Fibroblast of skin of left biceps (primary cell): Measurements from ENCODE around the gene AHCTF1.

Experiments used
- DNase-seq, 2 experiments: peaks; one replicate each; pipeline ENCODE4 v3.0.0-alpha.2; 2013; ENCODE audit warnings: low read depth in 2 of 2

AHCTF1 gene

GRCh38 chr1:246931549-246932365 is at the start of gene AHCTF1:
TSS of gene AHCTF1 (minus strand) at chr1:246931948. CDS start at chr1:246918370, 13,578 bp downstream.
- DNase-seq = peak; percentile 98

GRCh38 chr1:246978785-246979184 is 47.0 kb upstream of the AHCTF1 start:
- DNase-seq = no peak

GRCh38 chr1:246978281-246978680 is 46.5 kb upstream of the AHCTF1 start:
- DNase-seq = no peak

- DNase-seq = no peak
Measured at GRCh38 chr1:246971969-246972368, 40.2 kb upstream of the AHCTF1 start.

GRCh38 chr1:246971090-246971721 is 39.5 kb upstream of the AHCTF1 start:
- DNase-seq = no peak

- DNase-seq = no peak
Measured at GRCh38 chr1:246969621-246970020, 37.9 kb upstream of the AHCTF1 start.

GRCh38 chr1:246966502-246966901 is 34.8 kb upstream of the AHCTF1 start:
- DNase-seq = no peak

- DNase-seq = no peak
Measured at GRCh38 chr1:246959944-246960693, 28.4 kb upstream of the AHCTF1 start.

GRCh38 chr1:246954126-246954525 is 22.4 kb upstream of the AHCTF1 start:
- DNase-seq = no peak

GRCh38 chr1:246951413-246951812 is 19.7 kb upstream of the AHCTF1 start:
- DNase-seq = no peak

GRCh38 chr1:246949956-246950355 is 18.2 kb upstream of the AHCTF1 start:
- DNase-seq = no peak

GRCh38 chr1:246947255-246947654 is 15.5 kb upstream of the AHCTF1 start:
- no peak for DNase-seq

- DNase-seq = no peak
Measured at GRCh38 chr1:246946366-246946765, 14.6 kb upstream of the AHCTF1 start.

GRCh38 chr1:246934765-246935164 is 3.0 kb upstream of the AHCTF1 start:
- DNase-seq = no peak

GRCh38 chr1:246933893-246934292 is 2.1 kb upstream of the AHCTF1 start:
- DNase-seq = no peak

- DNase-seq = no peak
Measured at GRCh38 chr1:246932366-246932700, 585 bp upstream of the AHCTF1 start.

GRCh38 chr1:246930830-246931548 is 759 bp downstream of the AHCTF1 start:
- peak; percentile 3 to 4 for DNase-seq

GRCh38 chr1:246925997-246926626 is 5.6 kb downstream of the AHCTF1 start:
- DNase-seq = no peak

GRCh38 chr1:246923900-246924299 is 7.8 kb downstream of the AHCTF1 start:
- no peak for DNase-seq

- DNase-seq = peak in 1 of 2 experiments; percentile 1
Measured at GRCh38 chr1:246923482-246923881, 8.3 kb downstream of the AHCTF1 start.

GRCh38 chr1:246921481-246921880 is 10.3 kb downstream of the AHCTF1 start:
- DNase-seq = no peak
